NT2/D1 (cell line): ENCODE data around the gene C6orf58.

Experiments used
- SUZ12 ChIP-seq: IDR thresholded peaks from 2 replicates; pipeline ENCODE4 v1.6.1; 2011; ENCODE audit not compliant: insufficient read length, insufficient read depth; ENCODE audit errors: extremely low read depth
- ZNF274 ChIP-seq: IDR thresholded peaks from 2 replicates; pipeline ENCODE4 v1.6.1; 2011; ENCODE audit warnings: mild to moderate bottlenecking, low read depth, low read length

DNA sequence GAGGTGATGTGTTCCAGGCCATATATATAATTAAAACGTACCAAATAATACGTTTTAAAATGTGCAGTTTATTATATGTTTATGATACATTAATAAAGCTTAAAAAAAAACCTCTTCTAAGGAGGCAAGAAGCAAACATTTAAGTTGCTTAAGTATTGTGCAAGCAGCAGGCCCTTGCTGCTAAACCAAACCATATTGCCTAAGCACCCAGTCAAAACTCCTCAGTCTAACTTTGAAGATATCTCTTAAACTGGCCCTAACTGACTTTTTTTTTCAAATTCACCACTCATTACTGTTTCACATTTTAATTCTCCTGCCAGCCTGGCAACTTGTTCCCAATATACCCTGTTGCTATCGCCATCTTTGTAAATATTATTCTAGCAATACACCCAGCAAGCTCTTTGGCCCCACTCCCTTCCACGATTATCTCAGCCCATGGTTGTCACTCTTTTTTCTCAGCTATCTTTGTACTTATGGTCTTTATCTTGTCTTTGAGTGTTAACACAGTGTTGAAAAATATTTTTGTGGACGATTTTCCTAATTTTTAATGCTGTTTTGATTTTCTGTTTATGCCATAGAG is 60.9 kb downstream of the C6orf58 start:
- TF ChIP-seq SUZ12 (no peak), ZNF274 (no peak)
